Bronchial epithelial cell (primary cell): Measurements from ENCODE around the gene FRMPD3. TPM values are rescaled to one million over a fixed set of nuclear protein-coding genes. Genes with fewer than 3 reads are reported as not detected.
"Not testable (repeated sequence)": the region's sequence is repeated elsewhere in the genome, so short reads cannot be mapped to it uniquely, and the experiment has no call there.

Experiments used
- DNase-seq: peaks from one replicate; pipeline ENCODE4 v3.0.0-alpha.2; 2010; ENCODE audit warnings: low read depth
- FAIRE-seq: peaks from 2 replicates; lab custom pipeline; 2011; peaks lifted over from hg19 to GRCh38; lab: Jason Lieb, UNC
- H3K27me3 ChIP-seq: 2 replicates; pipeline ENCODE4 v1.5.1; 2011; ENCODE audit warnings: low read length; ENCODE audit not compliant: control insufficient read depth, insufficient read depth
- H3K36me3 ChIP-seq: 2 replicates; pipeline ENCODE4 v1.5.1; 2011; ENCODE audit warnings: low read length; ENCODE audit not compliant: control insufficient read depth, insufficient read depth
- H3K4me3 ChIP-seq: 2 replicates; pipeline ENCODE4 v1.5.1; 2011; ENCODE audit warnings: mild to moderate bottlenecking, low read depth, low read length, control low read depth
- total RNA-seq: library from RNA; depleted of rRNA; stranded (reverse); fragments of >200 nt; gene quantifications from 2 replicates; pipeline ENCODE4 v1.2.1, GENCODE V29; 2014
- TF ChIP-seq, protein P1 (sequence below): IDR thresholded peaks from 2 replicates; pipeline ENCODE4 v1.5.1; 2011; ENCODE audit warnings: mild to moderate bottlenecking, moderate library complexity, low read length, control low read depth, inconsistent platforms; ENCODE audit not compliant: insufficient read depth, severe bottlenecking

The FRMPD3 gene
- total RNA-seq, 1 donor from 2014 or later: not detected

DNA sequence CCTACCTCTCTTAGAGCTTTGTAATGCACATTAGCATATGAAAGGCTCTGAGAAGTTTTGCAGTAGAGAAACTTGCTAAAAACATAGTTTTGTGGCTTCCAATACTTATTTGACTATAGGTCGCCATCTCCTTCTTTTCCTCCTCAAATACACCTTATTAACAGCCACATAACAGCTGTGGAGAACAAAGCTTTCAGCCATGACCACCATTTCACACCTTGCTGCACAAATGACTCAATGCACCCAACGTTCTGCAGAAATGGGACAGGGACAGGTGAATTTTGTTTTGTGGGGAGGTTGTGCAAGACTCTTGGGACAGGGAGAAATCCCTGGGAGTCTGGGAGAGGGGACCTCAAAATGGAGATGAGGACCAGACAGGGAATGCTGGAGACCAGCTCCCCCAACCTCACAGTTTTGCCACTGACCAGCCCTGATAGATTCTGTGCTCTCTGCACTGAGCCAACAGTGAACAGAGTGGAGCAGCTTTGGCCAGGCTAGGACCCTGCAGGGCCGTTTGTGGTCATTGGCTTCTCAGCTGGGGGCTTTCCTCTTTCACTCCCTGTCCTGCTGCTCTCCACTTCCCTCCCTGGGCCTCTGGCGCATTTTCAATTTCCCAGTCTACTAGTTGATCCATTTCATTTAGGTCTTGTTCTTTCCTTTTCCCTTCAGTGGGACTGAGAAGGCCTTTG is 16.6 kb downstream of the FRMPD3 start:
- FAIRE-seq (peak; percentile 64), DNase-seq (no peak)
- H3K36me3 ChIP-seq: no peaks in the 10 kb centered on the region
- TF ChIP-seq, protein P1, sequence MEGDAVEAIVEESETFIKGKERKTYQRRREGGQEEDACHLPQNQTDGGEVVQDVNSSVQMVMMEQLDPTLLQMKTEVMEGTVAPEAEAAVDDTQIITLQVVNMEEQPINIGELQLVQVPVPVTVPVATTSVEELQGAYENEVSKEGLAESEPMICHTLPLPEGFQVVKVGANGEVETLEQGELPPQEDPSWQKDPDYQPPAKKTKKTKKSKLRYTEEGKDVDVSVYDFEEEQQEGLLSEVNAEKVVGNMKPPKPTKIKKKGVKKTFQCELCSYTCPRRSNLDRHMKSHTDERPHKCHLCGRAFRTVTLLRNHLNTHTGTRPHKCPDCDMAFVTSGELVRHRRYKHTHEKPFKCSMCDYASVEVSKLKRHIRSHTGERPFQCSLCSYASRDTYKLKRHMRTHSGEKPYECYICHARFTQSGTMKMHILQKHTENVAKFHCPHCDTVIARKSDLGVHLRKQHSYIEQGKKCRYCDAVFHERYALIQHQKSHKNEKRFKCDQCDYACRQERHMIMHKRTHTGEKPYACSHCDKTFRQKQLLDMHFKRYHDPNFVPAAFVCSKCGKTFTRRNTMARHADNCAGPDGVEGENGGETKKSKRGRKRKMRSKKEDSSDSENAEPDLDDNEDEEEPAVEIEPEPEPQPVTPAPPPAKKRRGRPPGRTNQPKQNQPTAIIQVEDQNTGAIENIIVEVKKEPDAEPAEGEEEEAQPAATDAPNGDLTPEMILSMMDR: no peak
- H3K4me3 ChIP-seq: no peak overlapping the region
- no peaks in the 10 kb centered on the region for H3K27me3 ChIP-seq

DNA sequence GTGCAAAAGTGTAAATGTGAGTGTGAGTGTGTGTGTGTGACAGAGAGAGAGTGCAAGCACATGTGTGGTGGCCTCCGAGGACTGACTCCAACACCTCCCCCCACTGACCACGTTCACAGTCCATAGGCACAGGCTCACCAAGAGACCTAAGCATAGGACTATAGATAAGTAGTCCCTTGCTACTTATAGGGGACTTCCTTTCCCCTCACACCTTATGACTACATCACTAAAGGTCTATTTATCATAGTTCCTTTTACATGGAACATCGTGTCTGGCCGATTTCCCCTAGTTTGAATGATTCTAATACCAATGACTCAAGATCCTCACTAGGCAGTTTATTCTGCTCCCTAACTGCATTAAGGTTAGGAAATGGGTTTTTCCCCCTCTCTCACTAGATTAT is 17.8 kb downstream of the FRMPD3 start:
- H3K27me3 ChIP-seq: no peaks in the 10 kb centered on the region
- DNase-seq (no peak), FAIRE-seq (no peak)
- no peak overlapping the region for H3K4me3 ChIP-seq
- H3K36me3 ChIP-seq: no peaks in the 10 kb centered on the region
- TF ChIP-seq, protein P1: no peak

DNA sequence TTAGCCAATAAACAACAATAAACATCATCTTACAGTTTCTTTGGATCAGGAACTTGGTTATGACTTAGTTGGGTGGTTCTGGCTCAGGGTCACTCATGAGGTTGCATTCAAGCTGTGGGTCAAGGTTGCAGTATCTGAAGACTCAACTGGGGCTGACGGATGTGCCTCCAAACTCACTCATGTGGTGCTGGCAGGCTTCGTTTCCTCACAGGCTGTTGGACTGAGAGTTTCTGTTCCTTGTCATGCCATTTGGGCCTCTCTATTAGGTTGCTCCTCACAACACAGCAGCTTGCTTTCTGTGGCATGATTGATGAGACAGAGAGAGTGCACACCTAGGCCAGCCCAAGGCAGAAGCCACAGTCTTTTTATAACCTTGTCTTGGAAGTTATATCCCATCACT is 20.7 kb downstream of the FRMPD3 start:
- FAIRE-seq (no peak), DNase-seq (no peak)
- H3K4me3 ChIP-seq: no peak overlapping the region
- H3K27me3 ChIP-seq: no peaks in the 10 kb centered on the region
- no peaks in the 10 kb centered on the region for H3K36me3 ChIP-seq
- TF ChIP-seq, protein P1: no peak

DNA sequence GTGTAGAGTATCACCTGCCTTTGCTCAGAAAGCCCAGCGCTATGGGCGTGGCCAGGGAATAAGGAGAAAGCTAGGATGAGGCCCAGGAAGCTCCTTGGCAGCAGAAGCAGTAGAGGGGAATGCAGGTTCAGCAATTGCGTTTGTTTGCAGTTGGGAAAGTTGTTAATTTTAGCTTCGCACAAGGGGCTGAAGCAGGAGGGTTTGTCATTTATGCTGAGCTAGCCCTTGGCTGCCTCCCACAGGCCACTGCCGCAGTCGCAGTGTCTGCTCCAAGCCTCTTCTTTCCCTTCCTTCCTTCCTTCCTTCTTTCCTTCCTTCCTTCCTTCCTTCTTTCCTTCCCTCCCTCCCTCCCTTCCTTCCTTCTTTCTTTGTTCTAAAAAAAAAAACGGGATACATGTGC is 21.5 kb downstream of the FRMPD3 start:
- Histone ChIP-seq H3K4me3 (no peak overlapping the region), H3K36me3 (no peaks in the 10 kb centered on the region), H3K27me3 (no peaks in the 10 kb centered on the region)
- no peak for DNase-seq
- no peak for FAIRE-seq
- TF ChIP-seq, protein P1: peak; percentile 41

DNA sequence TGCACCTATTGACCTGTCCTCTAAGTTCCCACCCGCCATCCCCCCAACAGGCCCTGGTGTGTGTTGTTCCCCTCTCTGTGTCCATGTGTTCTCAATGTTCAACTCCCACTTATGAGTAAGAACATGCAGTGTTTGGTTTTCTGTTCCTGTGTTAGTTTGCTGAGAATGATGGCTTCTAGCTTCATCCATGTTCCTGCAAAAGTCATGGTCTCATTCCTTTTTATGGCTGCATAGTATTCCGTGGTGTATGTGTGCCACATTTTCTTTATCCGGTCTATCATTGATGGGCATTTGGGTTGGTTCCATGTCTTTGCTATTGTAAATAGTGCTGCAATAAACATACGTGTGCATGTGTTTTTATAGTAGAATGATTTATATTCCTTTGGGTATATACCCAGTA is 22.0 kb downstream of the FRMPD3 start:
- DNase-seq, H3K4me3 ChIP-seq, H3K27me3 ChIP-seq, FAIRE-seq, H3K36me3 ChIP-seq: not testable (repeated sequence)

DNA sequence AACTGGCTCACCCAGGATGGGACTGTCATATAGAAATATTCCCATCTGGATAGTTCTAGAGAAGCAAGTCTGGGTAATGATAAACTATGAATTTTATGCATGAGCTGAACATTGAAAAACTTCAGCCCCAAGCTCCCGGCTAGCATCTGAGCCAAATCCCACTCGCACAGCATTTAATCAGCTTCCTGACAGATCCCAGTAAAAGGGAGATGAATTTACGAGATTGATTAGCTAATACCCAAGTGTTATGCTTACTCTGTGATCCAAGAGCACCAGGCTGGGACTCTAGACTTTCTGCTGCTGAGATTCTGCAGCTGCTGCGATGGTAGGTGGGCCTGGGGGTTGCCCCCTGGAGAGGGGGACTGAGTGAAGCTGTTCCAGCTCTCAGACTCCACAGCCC is 28.0 kb downstream of the FRMPD3 start:
- Histone ChIP-seq H3K27me3 (no peaks in the 10 kb centered on the region), H3K36me3 (no peaks in the 10 kb centered on the region), H3K4me3 (no peak overlapping the region)
- TF ChIP-seq, protein P1: no peak
- peak; percentile 36 for FAIRE-seq
- no peak for DNase-seq
